SK-N-SH (cell line): ENCODE measurements around the gene CHST11. TPM values are rescaled to one million over a fixed set of nuclear protein-coding genes. Genes with fewer than 3 reads are reported as not detected.

ENCODE experiments used
- CTCF ChIA-PET: fragments of 300-600, 350-600 bp; formaldehyde crosslinking; extraction: SDS; loops from one replicate; lab custom pipeline; 2021; lab: Yijun Ruan, JAX
- POLR2A ChIA-PET: fragments of 350-600 bp; sonication (Branson Sonifier 250); formaldehyde crosslinking; extraction: SDS; loops from one replicate; lab custom pipeline; 2020; ENCODE audit warnings: antibody characterized with exemption, inconsistent platforms; lab: Yijun Ruan, JAX
- DNase-seq: peaks from one replicate; pipeline ENCODE4 v3.0.0; 2012
- H2AFZ ChIP-seq: fragments of 200-600 bp; sonication (generic); 2 replicates; pipeline ENCODE4 v1.8.1; 2016; ENCODE audit warnings: antibody characterized with exemption, mild to moderate bottlenecking, low read depth
- H3F3A ChIP-seq: fragments of 200-600 bp; sonication (generic); replicated peaks from 2 replicates; pipeline ENCODE3; 2016; ENCODE audit warnings: antibody characterized with exemption, mild to moderate bottlenecking; ENCODE audit not compliant: insufficient read depth
- H3K27ac ChIP-seq, 2 experiments: fragments of 200-500 bp in 1 of 2; fragments of 200-600 bp in 1 of 2; sonication (Bioruptor generic) in 1 of 2; sonication (generic), shearing (Covaris generic) in 1 of 2; 2 replicates each; pipeline versions ENCODE4 v1.5.1 to v1.6.1; 2014 to 2016; ENCODE audit warnings: low read depth in 2 of 2, inconsistent platforms in 1 of 2, low read length in 1 of 2, mild to moderate bottlenecking in 1 of 2, mixed read lengths in 1 of 2
- H3K27me3 ChIP-seq: fragments of 200-600 bp; sonication (generic), shearing (Covaris generic); 2 replicates; pipeline ENCODE4 v1.6.1; 2016; ENCODE audit warnings: mixed run types; ENCODE audit not compliant: insufficient read depth
- H3K36me3 ChIP-seq, 2 experiments: fragments of 200-500 bp in 1 of 2; fragments of 200-600 bp in 1 of 2; sonication (Bioruptor generic) in 1 of 2; sonication (generic) in 1 of 2; replicated peaks in 1 of 2; 2 replicates each; pipeline versions ENCODE3 to v1.5.1; 2014 to 2016; ENCODE audit warnings: low read length in 1 of 2, mild to moderate bottlenecking in 1 of 2; ENCODE audit not compliant: insufficient read depth in 2 of 2, control insufficient read depth in 1 of 2
- H3K4me1 ChIP-seq, 2 experiments: fragments of 200-500 bp in 1 of 2; fragments of 200-600 bp in 1 of 2; sonication (Bioruptor generic) in 1 of 2; sonication (generic), shearing (Covaris generic) in 1 of 2; 2 replicates each; pipeline versions ENCODE4 v1.5.1 to v1.6.1; 2014 to 2016; ENCODE audit warnings: low read depth in 1 of 2, low read length in 1 of 2, mixed run types in 1 of 2; ENCODE audit not compliant: insufficient read depth in 2 of 2, control insufficient read depth in 1 of 2
- H3K4me2 ChIP-seq: fragments of 200-600 bp; sonication (generic), shearing (Covaris generic); 2 replicates; pipeline ENCODE4 v1.6.1; 2017; ENCODE audit warnings: mixed run types
- H3K4me3 ChIP-seq, 2 experiments: fragments of 200-500 bp in 1 of 2; fragments of 200-600 bp in 1 of 2; sonication (Bioruptor generic) in 1 of 2; sonication (generic), shearing (Covaris generic) in 1 of 2; 2 replicates each; pipeline versions ENCODE4 v1.5.1 to v1.8.1; 2014 to 2016; ENCODE audit warnings: low read depth in 2 of 2, inconsistent platforms in 1 of 2, low read length in 1 of 2, mild to moderate bottlenecking in 1 of 2, mixed read lengths in 1 of 2, moderate library complexity in 1 of 2
- H3K79me2 ChIP-seq: fragments of 200-600 bp; sonication (generic); 2 replicates; pipeline ENCODE4 v1.8.1; 2017; ENCODE audit warnings: mild to moderate bottlenecking; ENCODE audit not compliant: insufficient read depth
- H3K9ac ChIP-seq: fragments of 200-600 bp; sonication (generic); 2 replicates; pipeline ENCODE4 v1.6.1; 2017; ENCODE audit warnings: mixed run types
- H3K9me2 ChIP-seq: fragments of 200-600 bp; sonication (generic); 2 replicates; pipeline ENCODE4 v1.6.1; 2017; ENCODE audit warnings: mixed run types
- H3K9me3 ChIP-seq: fragments of 200-600 bp; sonication (generic); 2 replicates; pipeline ENCODE4 v1.6.1; 2017; ENCODE audit warnings: mixed run types, mild to moderate bottlenecking, moderate library complexity
- H4K20me1 ChIP-seq: fragments of 200-600 bp; sonication (generic); 2 replicates; pipeline ENCODE4 v1.6.1; 2017; ENCODE audit warnings: mild to moderate bottlenecking, mixed run types; ENCODE audit not compliant: insufficient read depth
- CHD2 ChIP-seq: fragments of 150-350 bp; IDR thresholded peaks from 2 replicates; pipeline ENCODE4 v1.6.1; 2018; ENCODE audit warnings: low read length; ENCODE audit not compliant: partially characterized antibody
- CTCF ChIP-seq: fragments of 200-600 bp; sonication (generic); IDR thresholded peaks from 2 replicates; pipeline ENCODE4 v1.6.1; 2017; ENCODE audit warnings: antibody characterized with exemption, mild to moderate bottlenecking, moderate library complexity
- EP300 ChIP-seq, 2 experiments: IDR thresholded peaks; 2 replicates each; pipeline versions ENCODE4 v1.4.0 to v1.6.1; 2012; ENCODE audit warnings: borderline replicate concordance in 1 of 2, low read depth in 1 of 2, low read length in 1 of 2
- FOXJ3 ChIP-seq: sonication (generic); formaldehyde crosslinking; IDR thresholded peaks from 2 replicates; pipeline ENCODE4 v1.5.1; 2020; ENCODE audit warnings: mild to moderate bottlenecking, missing genetic modification reagents
- FOXM1 ChIP-seq: IDR thresholded peaks from 2 replicates; pipeline ENCODE4 v1.4.0; 2012; ENCODE audit warnings: low read depth, mild to moderate bottlenecking
- GATA2 ChIP-seq: sonication (generic); formaldehyde crosslinking; IDR thresholded peaks from 2 replicates; pipeline ENCODE4 v1.5.0; 2020; ENCODE audit warnings: mild to moderate bottlenecking, missing genetic modification reagents
- MEF2A ChIP-seq: IDR thresholded peaks from 2 replicates; pipeline ENCODE4 v1.4.0; 2012; ENCODE audit warnings: low read depth, borderline replicate concordance
- NRF1 ChIP-seq: IDR thresholded peaks from 2 replicates; pipeline ENCODE4 v1.6.1; 2012; ENCODE audit warnings: low read depth, mild to moderate bottlenecking, low read length
- RAD21 ChIP-seq: IDR thresholded peaks from 2 replicates; pipeline ENCODE4 v1.6.1; 2012; ENCODE audit warnings: mild to moderate bottlenecking, low read length
- REST ChIP-seq: IDR thresholded peaks from 2 replicates; pipeline ENCODE4 v1.6.1; 2012; ENCODE audit warnings: mild to moderate bottlenecking, low read depth, low read length, moderate library complexity
- RFX5 ChIP-seq: IDR thresholded peaks from 2 replicates; pipeline ENCODE4 v1.6.1; 2012; ENCODE audit warnings: mild to moderate bottlenecking, improper control_type of control experiment, low read length
- SIN3A ChIP-seq: IDR thresholded peaks from 2 replicates; pipeline ENCODE4 v1.6.1; 2012; ENCODE audit warnings: low read depth, mild to moderate bottlenecking, low read length, moderate library complexity, borderline replicate concordance
- SMC3 ChIP-seq: IDR thresholded peaks from 2 replicates; pipeline ENCODE4 v1.6.1; 2012; ENCODE audit warnings: low read depth, low read length, improper control_type of control experiment
- USF2 ChIP-seq: fragments of 150-350 bp; IDR thresholded peaks from 2 replicates; pipeline ENCODE4 v1.6.1; 2017; ENCODE audit warnings: antibody characterized with exemption, low read length, low read depth, borderline replicate concordance
- YY1 ChIP-seq: IDR thresholded peaks from 2 replicates; pipeline ENCODE4 v1.4.0; 2012; ENCODE audit warnings: low read depth, mild to moderate bottlenecking
- WGBS: methylation state at CpG from one replicate; pipeline ENCODE4 v1.1.6; 2017; ENCODE audit warnings: low lambda C conversion rate; 5-methylcytosine and 5-hydroxymethylcytosine counted together
- polyA plus RNA-seq, 3 experiments: library from polyadenylated mRNA; depleted of rRNA; stranded (reverse); fragments of >200 nt; gene quantifications; 2 replicates each; pipeline ENCODE4 v1.2.3, GENCODE V29; 2012
- TF ChIP-seq, protein P1 (sequence below): fragments of 150-350 bp; IDR thresholded peaks from 2 replicates; pipeline ENCODE4 v1.6.1; 2016; ENCODE audit warnings: mild to moderate bottlenecking, low read depth, low read length
- TF ChIP-seq, protein P2 (sequence below): IDR thresholded peaks from 2 replicates; pipeline ENCODE4; 2012

CHST11 gene
- polyA plus RNA-seq, 1 of the 3 experiments (the other 2 are of a cell fraction) = 18.6 TPM

DNA sequence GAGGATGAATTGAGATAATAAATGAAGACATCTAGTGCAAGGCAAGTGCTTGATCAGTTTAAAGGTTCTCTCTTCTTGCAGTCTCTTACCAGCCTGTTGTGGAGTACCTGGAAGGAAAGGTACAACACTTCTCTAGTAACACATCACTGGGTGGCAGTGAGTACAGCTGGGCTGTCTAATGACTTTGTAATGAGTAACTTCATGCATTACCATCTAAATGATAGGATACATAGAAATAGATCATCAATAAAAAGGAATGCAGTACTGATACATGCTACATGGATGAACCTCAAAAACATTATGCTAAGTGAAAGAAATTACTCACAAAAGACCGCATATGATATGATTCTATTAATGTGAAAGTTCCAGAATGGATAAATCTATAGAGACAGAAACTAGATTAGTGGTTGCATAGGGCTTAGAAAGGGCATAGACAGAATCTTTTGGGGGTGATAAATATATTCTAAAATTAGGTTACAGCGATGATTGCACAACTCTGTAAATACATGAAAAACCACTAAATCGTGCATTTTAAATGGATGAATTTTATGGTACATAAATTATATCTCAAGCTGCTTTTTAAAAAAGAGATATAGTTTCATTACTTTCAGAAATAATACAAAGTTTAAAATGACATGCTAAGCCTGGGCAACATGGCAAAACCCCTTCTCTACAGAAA is 224.4 kb downstream of the CHST11 start (continued):
- no peak for TF ChIP-seq SMC3
- no peak for TF ChIP-seq REST
- TF ChIP-seq CTCF = no peak
- TF ChIP-seq, all 33 proteins: peak for 0

- no peak overlapping the region for H3K4me2 ChIP-seq
- no peak overlapping the region for H3K27ac ChIP-seq
- 92% methylated on average over 7 of the region's 7 CpGs for WGBS
- ChIA-PET CTCF (interaction anchor here (1.5 kb wide), 1 partner anchor 11 kb away, joined by 6 read pairs; no protein-coding TSS in a partner anchor), POLR2A (no interaction called here)
- H3K79me2 ChIP-seq = no peaks in the 10 kb centered on the region
- no peaks in the 10 kb centered on the region for H3K9me3 ChIP-seq
- no peak overlapping the region for H2AFZ ChIP-seq
- no peaks in the 10 kb centered on the region for H4K20me1 ChIP-seq
- H3K4me1 ChIP-seq = peaks cover 6 to 7% of the 10 kb centered on the region in 2 experiments; a peak in 2 of 4 replicates
- H3K4me3 ChIP-seq = no peak overlapping the region
- no peaks in the 10 kb centered on the region for H3F3A ChIP-seq
- no peak overlapping the region for H3K9ac ChIP-seq
- no peaks in the 10 kb centered on the region for H3K9me2 ChIP-seq
- H3K36me3 ChIP-seq = no peaks in the 10 kb centered on the region
- no peak for DNase-seq
- H3K27me3 ChIP-seq = no peaks in the 10 kb centered on the region
- TF ChIP-seq USF2 (no peak), NRF1 (no peak), SIN3A (no peak), RAD21 (no peak), YY1 (no peak), GATA2 (CRISPR knock-in tag) (no peak), CHD2 (no peak), FOXM1 (no peak), RFX5 (no peak), FOXJ3 (CRISPR knock-in tag) (no peak), SMC3 (no peak), MEF2A (no peak), EP300 (IDR thresholded peaks at IDR 0.05; ENCODE audit: borderline replicate concordance in 1 of 2, low read depth in 1 of 2, low read length in 1 of 2) (no peak), REST (no peak)
- TF ChIP-seq, protein P1, sequence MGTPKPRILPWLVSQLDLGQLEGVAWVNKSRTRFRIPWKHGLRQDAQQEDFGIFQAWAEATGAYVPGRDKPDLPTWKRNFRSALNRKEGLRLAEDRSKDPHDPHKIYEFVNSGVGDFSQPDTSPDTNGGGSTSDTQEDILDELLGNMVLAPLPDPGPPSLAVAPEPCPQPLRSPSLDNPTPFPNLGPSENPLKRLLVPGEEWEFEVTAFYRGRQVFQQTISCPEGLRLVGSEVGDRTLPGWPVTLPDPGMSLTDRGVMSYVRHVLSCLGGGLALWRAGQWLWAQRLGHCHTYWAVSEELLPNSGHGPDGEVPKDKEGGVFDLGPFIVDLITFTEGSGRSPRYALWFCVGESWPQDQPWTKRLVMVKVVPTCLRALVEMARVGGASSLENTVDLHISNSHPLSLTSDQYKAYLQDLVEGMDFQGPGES = no peak
- TF ChIP-seq, protein P2, sequence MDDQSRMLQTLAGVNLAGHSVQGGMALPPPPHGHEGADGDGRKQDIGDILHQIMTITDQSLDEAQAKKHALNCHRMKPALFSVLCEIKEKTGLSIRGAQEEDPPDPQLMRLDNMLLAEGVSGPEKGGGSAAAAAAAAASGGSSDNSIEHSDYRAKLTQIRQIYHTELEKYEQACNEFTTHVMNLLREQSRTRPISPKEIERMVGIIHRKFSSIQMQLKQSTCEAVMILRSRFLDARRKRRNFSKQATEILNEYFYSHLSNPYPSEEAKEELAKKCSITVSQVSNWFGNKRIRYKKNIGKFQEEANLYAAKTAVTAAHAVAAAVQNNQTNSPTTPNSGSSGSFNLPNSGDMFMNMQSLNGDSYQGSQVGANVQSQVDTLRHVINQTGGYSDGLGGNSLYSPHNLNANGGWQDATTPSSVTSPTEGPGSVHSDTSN = no peak
These were observed 226.1 kb downstream of the CHST11 start for GRCh38 chr12:104682790-104683279.
